ENCODE data around the gene SH2D5.
"Not testable (repeated sequence)": the region's sequence is repeated elsewhere in the genome, so short reads cannot be mapped to it uniquely, and the experiment has no call there.

Gene SH2D5

GRCh38 chr1:20728371-20729154 lies 3.9 kb downstream of the SH2D5 start:
- no peak for DNase-seq

GRCh38 chr1:20727746-20728316 lies 4.7 kb downstream of the SH2D5 start:
- DNase-seq = peak in 1 of 4 experiments; percentile 30

GRCh38 chr1:20726932-20727745 lies 5.4 kb downstream of the SH2D5 start:
- no peak for DNase-seq

- DNase-seq = no peak
Observed at GRCh38 chr1:20726118-20726911, 6.2 kb downstream of the SH2D5 start.

GRCh38 chr1:20725189-20726117 lies 7.0 kb downstream of the SH2D5 start:
- no peak for DNase-seq

- DNase-seq = no peak
Observed at GRCh38 chr1:20724364-20725188, 7.9 kb downstream of the SH2D5 start.

GRCh38 chr1:20723537-20724363 lies 8.8 kb downstream of the SH2D5 start:
- DNase-seq = no peak

- no peak for DNase-seq
Observed at GRCh38 chr1:20723159-20723536, 9.4 kb downstream of the SH2D5 start.

- no peak for DNase-seq
Observed at GRCh38 chr1:20721117-20722061, 11.1 kb downstream of the SH2D5 start.

- DNase-seq = no peak
Observed at GRCh38 chr1:20720631-20721091, 11.8 kb downstream of the SH2D5 start.

- no peak for DNase-seq
Observed at GRCh38 chr1:20719871-20720620, 12.5 kb downstream of the SH2D5 start.

GRCh38 chr1:20719261-20719660 lies 13.2 kb downstream of the SH2D5 start:
- DNase-seq = no peak

- not testable (repeated sequence) for DNase-seq
Observed at GRCh38 chr1:20718343-20718882, 14.1 kb downstream of the SH2D5 start.

- peak; percentile 74 to 91 (median 82) for DNase-seq
Observed at GRCh38 chr1:20717452-20718342, 14.8 kb downstream of the SH2D5 start, which contains the start of gene KIF17. Gene KIF17, minus strand, starts transcription at chr1:20718007. Its CDS starts 301 bp downstream, at chr1:20717706.

- no peak for DNase-seq
Observed at GRCh38 chr1:20716232-20716631, 16.3 kb downstream of the SH2D5 start.

- no peak for DNase-seq
Observed at GRCh38 chr1:20715406-20715805, 17.1 kb downstream of the SH2D5 start.

All from suppressor macrophage (primary cell).